Esophagus muscularis mucosa (tissue), 3 donors: ENCODE results near the gene MAST4.

Source experiments
- CTCF ChIP-seq, 3 experiments: fragments of 200-600 bp in 2 of 3; fragments of 450-650 bp in 1 of 3; sonication (generic) in 2 of 3; IDR thresholded peaks; one replicate each; pipeline ENCODE4 v1.5.1; 2017 to 2019; ENCODE audit warnings: antibody characterized with exemption in 3 of 3, mild to moderate bottlenecking in 2 of 3, moderate library complexity in 1 of 3
- POLR2AphosphoS5 ChIP-seq, 2 donors: sonication (generic); formaldehyde crosslinking; IDR thresholded peaks; one replicate each; pipeline ENCODE4 v1.6.1; 2017; ENCODE audit warnings: antibody characterized with exemption in 2 of 2

GRCh38 chr5:67164856-67165525, 568.8 kb downstream of the MAST4 start:
- no peak for TF ChIP-seq CTCF (IDR thresholded peaks at IDR 0.05)
- TF ChIP-seq POLR2AphosphoS5 (IDR thresholded peaks at IDR 0.05): no peak
